Transverse colon (tissue), 4 donors: Measurements from ENCODE around the gene DDR2. TPM values are rescaled to one million over a fixed set of nuclear protein-coding genes. Genes with fewer than 3 reads are reported as not detected.
A peak's percentile ranks its signal among the peaks of the same experiment; 100 is the strongest.

Experiments used
- DNase-seq: peaks from one replicate; pipeline ENCODE4 v3.0.0-alpha.2; 2019
- H3K27ac ChIP-seq, 4 donors: fragments of 200-600 bp; sonication (generic); 2 replicates each; pipeline ENCODE4 v1.5.1; 2016 to 2018; ENCODE audit warnings: inconsistent platforms in 4 of 4
- H3K27me3 ChIP-seq: fragments of 200-600 bp; sonication (generic); 2 replicates; pipeline ENCODE4 v1.5.1; 2017; ENCODE audit warnings: inconsistent platforms
- H3K36me3 ChIP-seq, 4 donors: fragments of 200-600 bp; sonication (generic); 2 replicates each; pipeline ENCODE4 v1.5.1; 2017 to 2019; ENCODE audit warnings: inconsistent platforms in 4 of 4
- H3K4me1 ChIP-seq, 4 donors: fragments of 200-600 bp; sonication (generic); 2 replicates each; pipeline ENCODE4 v1.5.1; 2017 to 2020; ENCODE audit warnings: inconsistent platforms in 4 of 4
- H3K4me3 ChIP-seq, 4 donors: fragments of 200-600 bp; sonication (generic); 1 replicate in 1 of 4; 2 replicates in 3 of 4; pipeline versions ENCODE4 v1.5.1 to v1.6.1; 2017 to 2019; ENCODE audit warnings: inconsistent platforms in 4 of 4
- H3K9me3 ChIP-seq, 2 donors: fragments of 200-600 bp; sonication (generic); 2 replicates each; pipeline ENCODE4 v1.5.1; 2017 to 2019; ENCODE audit warnings: inconsistent platforms in 2 of 2
- CTCF ChIP-seq, 5 experiments: fragments of 200-600 bp in 3 of 5; fragments of 450-650 bp in 2 of 5; sonication (generic) in 3 of 5; IDR thresholded peaks; 1 replicate in 2 of 5; 2 replicates in 3 of 5; pipeline ENCODE4 v1.5.1; 2016 to 2017; ENCODE audit warnings: antibody characterized with exemption in 5 of 5, inconsistent platforms in 3 of 5, mild to moderate bottlenecking in 2 of 5, moderate library complexity in 1 of 5
- EP300 ChIP-seq: sonication (generic); formaldehyde crosslinking; IDR thresholded peaks from one replicate; pipeline ENCODE4 v1.6.1; 2017; ENCODE audit warnings: antibody characterized with exemption, low read depth
- POLR2A ChIP-seq: fragments of 450-650 bp; IDR thresholded peaks from one replicate; pipeline ENCODE4 v1.6.1; 2016; ENCODE audit warnings: antibody characterized with exemption, mild to moderate bottlenecking, moderate library complexity
- POLR2AphosphoS5 ChIP-seq, 3 donors: sonication (generic); formaldehyde crosslinking; IDR thresholded peaks; one replicate each; pipeline ENCODE4 v1.6.1; 2016; ENCODE audit warnings: antibody characterized with exemption in 3 of 3
- WGBS, 2 donors: methylation state at CpG; one replicate each; pipeline ENCODE4 v1.1.5; 2018; ENCODE audit warnings: low coverage in 1 of 2; 5-methylcytosine and 5-hydroxymethylcytosine counted together
- in situ Hi-C, 4 donors: fragments of 200-750 bp; cut with MboI; loops; one replicate each; pipeline versions ENCODE4 v1.15.0 to v1.15.1; 2017; ENCODE audit warnings: low sequenced_read_pairs in 3 of 4, low pct_ligation_motif_present in 1 of 4, low pct_unique_long_range_greater_than_20kb in 1 of 4
- intact Hi-C: fragments of 100-400 bp; cut with DNase I; formaldehyde crosslinking; loops from one replicate; pipeline ENCODE4 v1.15.1; 2023; ENCODE audit warnings: low total_unique reads
- total RNA-seq, 4 donors: library from RNA; depleted of rRNA; stranded (reverse); fragments of >200 nt; gene quantifications; one replicate each; pipeline ENCODE4 v1.1.0, GENCODE V29; 2016

The DDR2 gene
- total RNA-seq, 4 donors from 2014 or later: 33.3 to 54.1 (median 42.2) TPM

GRCh38 chr1:162629077-162629627 lies 3.1 kb upstream of the DDR2 start:
- Histone ChIP-seq H3K27me3 (no peaks in the 10 kb centered on the region), H3K27ac (peak overlapping the region in 3 of 4 donors; percentile 81 to 89 (median 87)), H3K36me3 (no peaks in the 10 kb centered on the region), H3K4me3 (no peak overlapping the region), H3K4me1 (peaks cover 0 to 29% (median 4%) of the 10 kb centered on the region in 4 donors), H3K9me3 (no peaks in the 10 kb centered on the region)
- DNase-seq: no peak
- intact Hi-C loops: no loop called here
- 93% methylated on average over 3 of the region's 3 CpGs for WGBS, 2 donors
- in situ Hi-C loops: no loop called here
- TF ChIP-seq EP300 (no peak), POLR2A (no peak), POLR2AphosphoS5 (IDR thresholded peaks at IDR 0.05) (no peak), CTCF (IDR thresholded peaks at IDR 0.05) (no peak)

GRCh38 chr1:162629651-162630050 lies 2.6 kb upstream of the DDR2 start:
- Histone ChIP-seq H3K4me3 (no peak overlapping the region), H3K27ac (peak overlapping the region; percentile 81 to 89 (median 87)), H3K27me3 (no peaks in the 10 kb centered on the region), H3K4me1 (peaks cover 0 to 29% (median 4%) of the 10 kb centered on the region in 4 donors), H3K9me3 (no peaks in the 10 kb centered on the region), H3K36me3 (no peaks in the 10 kb centered on the region)
- no peak for TF ChIP-seq CTCF (IDR thresholded peaks at IDR 0.05)
- 82 to 86% methylated on average over 2 of the region's 2 CpGs for WGBS, 2 donors
- intact Hi-C loops (loop anchor here (5.0 kb wide), 1 partner anchor 58 kb away; no protein-coding TSS in a partner anchor), in situ Hi-C loops (no loop called here)
- DNase-seq: no peak

GRCh38 chr1:162631546-162632191 lies 595 bp upstream of the DDR2 start:
- DNase-seq: no peak

GRCh38 chr1:162632698-162633080 lies 425 bp downstream of the DDR2 start:
- intact Hi-C loops (loop anchor here (5.0 kb wide), 1 partner anchor 55 kb away; no protein-coding TSS in a partner anchor), in situ Hi-C loops (no loop called here)
- H3K4me3 ChIP-seq: peak overlapping the region; percentile 18 to 51 (median 25)
- peak overlapping the region; percentile 81 to 89 (median 87) for H3K27ac ChIP-seq
- H3K9me3 ChIP-seq: no peaks in the 10 kb centered on the region
- WGBS, 2 donors: 47 to 61% methylated on average over 4 of the region's 4 CpGs
- TF ChIP-seq EP300: no peak
- no peak for TF ChIP-seq POLR2A
- no peak for TF ChIP-seq POLR2AphosphoS5 (IDR thresholded peaks at IDR 0.05)
- no peak for TF ChIP-seq CTCF (IDR thresholded peaks at IDR 0.05)
- H3K36me3 ChIP-seq: no peaks in the 10 kb centered on the region
- peaks cover 0 to 20% (median 0%) of the 10 kb centered on the region in 4 donors for H3K4me1 ChIP-seq
- no peak for DNase-seq
- H3K27me3 ChIP-seq: no peaks in the 10 kb centered on the region

More at GRCh38 chr1:162631546-162632191, 595 bp upstream of the DDR2 start:
- Histone ChIP-seq H3K9me3 (no peaks in the 10 kb centered on the region), H3K4me3 (peak overlapping the region in 3 of 4 donors; percentile 23 to 51 (median 27)), H3K27ac (peak overlapping the region; percentile 81 to 89 (median 87)), H3K36me3 (no peaks in the 10 kb centered on the region), H3K4me1 (peaks cover 0 to 26% (median 2%) of the 10 kb centered on the region in 4 donors), H3K27me3 (no peaks in the 10 kb centered on the region)
- in situ Hi-C loops (no loop called here), intact Hi-C loops (loop anchor here (5.0 kb wide), 1 partner anchor 56 kb away; no protein-coding TSS in a partner anchor)
- no peak for TF ChIP-seq POLR2A
- no peak for TF ChIP-seq EP300
- TF ChIP-seq CTCF (IDR thresholded peaks at IDR 0.05): no peak
- 54 to 57% methylated on average over 7 to 10 of the region's 10 CpGs for WGBS, 2 donors
